T-helper 17 cell (primary cell): ENCODE measurements around the gene TOX2. TPM values are rescaled to one million over a fixed set of nuclear protein-coding genes. Genes with fewer than 3 reads are reported as not detected.
A peak's percentile ranks its signal among the peaks of the same experiment; 100 is the strongest.

ENCODE experiments used
- ATAC-seq: fragments of 150-1000 bp; cut with Tn5 transposase; 2 replicates; pipeline ENCODE4 v1.10.0; 2021; ENCODE audit warnings: mild to moderate bottlenecking, moderate library complexity
- DNase-seq, 3 donors: peaks; one replicate each; pipeline versions ENCODE4 v3.0.0 to v3.0.0-alpha.2; 2020 to 2021
- H3K9me3 ChIP-seq: one replicate; pipeline ENCODE4 v1.7.0; 2013; ENCODE audit warnings: low read length, mild to moderate bottlenecking; ENCODE audit not compliant: control insufficient read depth, poor library complexity, severe bottlenecking
- H3K27ac Mint-ChIP-seq: one replicate; pipeline ENCODE4 v1.8.0; 2022; ENCODE audit warnings: mild to moderate bottlenecking, moderate library complexity, mixed read lengths
- H3K27me3 Mint-ChIP-seq: one replicate; pipeline ENCODE4 v1.8.0; 2022; ENCODE audit warnings: mixed read lengths
- H3K36me3 Mint-ChIP-seq: one replicate; pipeline ENCODE4 v1.8.0; 2022; ENCODE audit warnings: low read depth, mixed read lengths
- H3K4me1 Mint-ChIP-seq: one replicate; pipeline ENCODE4 v1.8.0; 2022; ENCODE audit warnings: mild to moderate bottlenecking, mixed read lengths
- H3K4me3 Mint-ChIP-seq: one replicate; pipeline ENCODE4 v1.8.0; 2022; ENCODE audit warnings: mild to moderate bottlenecking, moderate library complexity, mixed read lengths
- total RNA-seq, 4 donors: library from RNA in 2 of 4; stranded (reverse) in 2 of 4; gene quantifications; one replicate each; pipeline ENCODE4 v1.2.3 and lab custom pipeline; 2022 to 2026

TOX2 gene
- total RNA-seq, 2 donors from 2014 or later = 1.7 to 2.2 TPM

- Mint-ChIP-seq H3K4me1 (peaks cover 10% of the 10 kb centered on the region), H3K4me3 (no peak overlapping the region), H3K36me3 (no peaks in the 10 kb centered on the region), H3K27ac (no peak overlapping the region), H3K27me3 (peaks cover 41% of the 10 kb centered on the region)
- ATAC-seq (no peak), DNase-seq (no peak)
- H3K9me3 ChIP-seq = no peaks in the 10 kb centered on the region
These were observed 87.3 kb downstream of the TOX2 start for GRCh38 chr20:44001667-44002596.

- Mint-ChIP-seq H3K36me3 (no peaks in the 10 kb centered on the region), H3K27ac (no peak overlapping the region), H3K27me3 (peaks cover 46% of the 10 kb centered on the region), H3K4me3 (no peak overlapping the region), H3K4me1 (peaks cover 10% of the 10 kb centered on the region)
- ATAC-seq (no peak), DNase-seq (no peak)
- H3K9me3 ChIP-seq = no peaks in the 10 kb centered on the region
These were observed 88.2 kb downstream of the TOX2 start for GRCh38 chr20:44002861-44003260.

- peaks cover 47% of the 10 kb centered on the region for H3K27me3 Mint-ChIP-seq
- no peak for DNase-seq
These were observed 89.0 kb downstream of the TOX2 start for GRCh38 chr20:44003609-44004008.

GRCh38 chr20:44004306-44004915 is 89.8 kb downstream of the TOX2 start:
- H3K9me3 ChIP-seq = no peaks in the 10 kb centered on the region

More at GRCh38 chr20:44003609-44004008, 89.0 kb downstream of the TOX2 start:
- Mint-ChIP-seq H3K4me3 (no peak overlapping the region), H3K36me3 (no peaks in the 10 kb centered on the region), H3K27ac (no peak overlapping the region), H3K4me1 (peaks cover 10% of the 10 kb centered on the region)
- ATAC-seq = no peak
- H3K9me3 ChIP-seq = no peaks in the 10 kb centered on the region

GRCh38 chr20:44005661-44006060 is 91.0 kb downstream of the TOX2 start:
- H3K27me3 Mint-ChIP-seq = peaks cover 51% of the 10 kb centered on the region
- DNase-seq (no peak), ATAC-seq (no peak)

More at GRCh38 chr20:44004306-44004915, 89.8 kb downstream of the TOX2 start:
- H3K27me3 Mint-ChIP-seq = peaks cover 47% of the 10 kb centered on the region
- H3K27ac Mint-ChIP-seq = no peak overlapping the region
- no peaks in the 10 kb centered on the region for H3K36me3 Mint-ChIP-seq
- ATAC-seq (no peak), DNase-seq (no peak)
- H3K4me1 Mint-ChIP-seq = peaks cover 10% of the 10 kb centered on the region
- H3K4me3 Mint-ChIP-seq = no peak overlapping the region

GRCh38 chr20:44006126-44006525 is 91.5 kb downstream of the TOX2 start:
- no peak for DNase-seq
- H3K9me3 ChIP-seq = no peaks in the 10 kb centered on the region

More at GRCh38 chr20:44005661-44006060, 91.0 kb downstream of the TOX2 start:
- Mint-ChIP-seq H3K36me3 (no peaks in the 10 kb centered on the region), H3K4me1 (peaks cover 12% of the 10 kb centered on the region), H3K27ac (no peak overlapping the region), H3K4me3 (no peak overlapping the region)
- no peaks in the 10 kb centered on the region for H3K9me3 ChIP-seq

GRCh38 chr20:44006578-44006977 is 91.9 kb downstream of the TOX2 start:
- no peak for DNase-seq
- no peak overlapping the region for H3K27ac Mint-ChIP-seq

More at GRCh38 chr20:44006126-44006525, 91.5 kb downstream of the TOX2 start:
- Mint-ChIP-seq H3K27me3 (peaks cover 55% of the 10 kb centered on the region), H3K4me3 (no peak overlapping the region), H3K4me1 (peaks cover 16% of the 10 kb centered on the region), H3K27ac (no peak overlapping the region), H3K36me3 (no peaks in the 10 kb centered on the region)
- no peak for ATAC-seq

GRCh38 chr20:44008806-44009678 is 94.4 kb downstream of the TOX2 start:
- Mint-ChIP-seq H3K27ac (no peak overlapping the region), H3K27me3 (peaks cover 52% of the 10 kb centered on the region), H3K4me3 (no peak overlapping the region), H3K4me1 (peaks cover 16% of the 10 kb centered on the region), H3K36me3 (no peaks in the 10 kb centered on the region)
- ATAC-seq (no peak), DNase-seq (no peak)
- H3K9me3 ChIP-seq = no peaks in the 10 kb centered on the region

More at GRCh38 chr20:44006578-44006977, 91.9 kb downstream of the TOX2 start:
- H3K36me3 Mint-ChIP-seq = no peaks in the 10 kb centered on the region
- ATAC-seq = no peak
- H3K4me1 Mint-ChIP-seq = peaks cover 20% of the 10 kb centered on the region
- H3K9me3 ChIP-seq = no peaks in the 10 kb centered on the region
- H3K27me3 Mint-ChIP-seq = peaks cover 56% of the 10 kb centered on the region
- no peak overlapping the region for H3K4me3 Mint-ChIP-seq

GRCh38 chr20:44009679-44009992 is 95.0 kb downstream of the TOX2 start:
- H3K27me3 Mint-ChIP-seq = peaks cover 46% of the 10 kb centered on the region

GRCh38 chr20:44010162-44010704 is 95.6 kb downstream of the TOX2 start:
- no peaks in the 10 kb centered on the region for H3K9me3 ChIP-seq
- H3K27me3 Mint-ChIP-seq = peaks cover 42% of the 10 kb centered on the region
- H3K36me3 Mint-ChIP-seq = no peaks in the 10 kb centered on the region
- no peak overlapping the region for H3K27ac Mint-ChIP-seq
- ATAC-seq = no peak
- H3K4me1 Mint-ChIP-seq = peaks cover 14% of the 10 kb centered on the region
- no peak overlapping the region for H3K4me3 Mint-ChIP-seq
- DNase-seq = no peak

More at GRCh38 chr20:44009679-44009992, 95.0 kb downstream of the TOX2 start:
- Mint-ChIP-seq H3K27ac (no peak overlapping the region), H3K4me1 (peaks cover 16% of the 10 kb centered on the region), H3K4me3 (no peak overlapping the region), H3K36me3 (no peaks in the 10 kb centered on the region)
- no peaks in the 10 kb centered on the region for H3K9me3 ChIP-seq
- DNase-seq (no peak), ATAC-seq (no peak)

- H3K9me3 ChIP-seq = no peaks in the 10 kb centered on the region
- DNase-seq (no peak), ATAC-seq (peak; percentile 79)
- Mint-ChIP-seq H3K4me3 (peak overlapping the region; percentile 2), H3K36me3 (no peaks in the 10 kb centered on the region), H3K27ac (no peak overlapping the region), H3K4me1 (peaks cover 10% of the 10 kb centered on the region), H3K27me3 (peaks cover 35% of the 10 kb centered on the region)
These were observed 96.7 kb downstream of the TOX2 start for GRCh38 chr20:44011251-44011940.

- peaks cover 10% of the 10 kb centered on the region for H3K4me1 Mint-ChIP-seq
- ATAC-seq (no peak), DNase-seq (no peak)
- H3K9me3 ChIP-seq = no peaks in the 10 kb centered on the region
- H3K27ac Mint-ChIP-seq = no peak overlapping the region
- peaks cover 39% of the 10 kb centered on the region for H3K27me3 Mint-ChIP-seq
- no peak overlapping the region for H3K4me3 Mint-ChIP-seq
- no peaks in the 10 kb centered on the region for H3K36me3 Mint-ChIP-seq
These were observed 98.0 kb downstream of the TOX2 start for GRCh38 chr20:44012466-44013226.
